Adipocyte (in vitro differentiated cells): ENCODE data around the gene CCSER2.
A peak's percentile ranks its signal among the peaks of the same experiment; 100 is the strongest.

Experiments used
- DNase-seq: peaks from one replicate; pipeline ENCODE4 v3.0.0-alpha.2; 2015; ENCODE audit warnings: low read depth
- H3K27me3 ChIP-seq: replicated peaks from 2 replicates; pipeline ENCODE4 v1.7.0; 2013; ENCODE audit warnings: mild to moderate bottlenecking, low read length, moderate library complexity; ENCODE audit not compliant: control insufficient read depth, insufficient read depth
- H3K36me3 ChIP-seq: 2 replicates; pipeline ENCODE4 v1.7.0; 2013; ENCODE audit warnings: low read length, mild to moderate bottlenecking, moderate library complexity; ENCODE audit not compliant: control insufficient read depth, insufficient read depth, severe bottlenecking
- H3K4me1 ChIP-seq: 2 replicates; pipeline ENCODE4 v1.7.0; 2013; ENCODE audit warnings: mild to moderate bottlenecking, low read length, moderate library complexity; ENCODE audit not compliant: control insufficient read depth, insufficient read depth
- H3K4me3 ChIP-seq: 2 replicates; pipeline ENCODE4 v1.7.0; 2013; ENCODE audit warnings: mild to moderate bottlenecking, low read length, moderate library complexity
- H3K9ac ChIP-seq: 2 replicates; pipeline ENCODE4 v1.7.0; 2013; ENCODE audit warnings: mild to moderate bottlenecking, low read length, moderate library complexity
- H3K9me3 ChIP-seq: 2 replicates; pipeline ENCODE4 v1.7.0; 2013; ENCODE audit warnings: mild to moderate bottlenecking, low read length, moderate library complexity; ENCODE audit not compliant: control insufficient read depth

CCSER2 gene

DNA sequence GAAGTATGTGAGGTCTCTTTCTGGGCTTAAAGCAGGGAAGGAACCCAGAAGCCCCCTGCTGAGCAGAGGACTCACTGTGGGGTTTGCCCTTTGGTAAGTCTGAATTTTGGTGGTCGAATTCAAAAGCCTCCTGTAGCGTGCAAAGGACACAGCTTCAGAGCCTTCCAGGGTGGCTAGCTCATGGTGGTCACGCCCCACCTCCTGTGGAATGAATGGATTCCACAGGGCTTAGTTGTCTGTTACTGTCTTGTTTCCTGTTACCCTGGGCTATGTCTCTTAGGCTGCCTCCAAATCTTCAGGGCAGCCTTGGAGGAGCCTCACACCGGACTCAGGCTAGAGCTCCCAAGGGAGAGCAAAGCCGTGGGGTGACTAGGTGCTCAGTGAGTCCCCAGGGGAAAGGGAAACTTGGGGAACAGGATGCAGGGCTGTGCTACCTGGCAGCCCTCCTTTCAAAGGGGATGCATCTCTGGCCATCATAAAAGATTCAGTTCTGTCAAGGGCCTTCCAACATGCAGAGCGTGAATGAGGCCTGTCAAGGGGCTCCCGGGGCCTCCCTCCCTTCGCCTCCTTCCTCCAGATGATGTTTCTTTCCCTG, 211.7 kb downstream of the CCSER2 start:
- H3K27me3 ChIP-seq, result no peaks in the 10 kb centered on the region
- peak overlapping the region; percentile 67 for H3K4me3 ChIP-seq
- no peaks in the 10 kb centered on the region for H3K36me3 ChIP-seq
- H3K9me3 ChIP-seq, result no peaks in the 10 kb centered on the region
- peak; percentile 75 for DNase-seq
- peaks cover 35% of the 10 kb centered on the region for H3K4me1 ChIP-seq
- peak overlapping the region; percentile 44 for H3K9ac ChIP-seq

- Histone ChIP-seq H3K9me3 (no peaks in the 10 kb centered on the region), H3K27me3 (no peaks in the 10 kb centered on the region), H3K4me1 (peaks cover 35% of the 10 kb centered on the region), H3K9ac (peak overlapping the region; percentile 44), H3K4me3 (peak overlapping the region; percentile 67), H3K36me3 (no peaks in the 10 kb centered on the region)
- DNase-seq, result peak; percentile 82
Observed at GRCh38 chr10:84540617-84541288, 212.4 kb downstream of the CCSER2 start.

DNA sequence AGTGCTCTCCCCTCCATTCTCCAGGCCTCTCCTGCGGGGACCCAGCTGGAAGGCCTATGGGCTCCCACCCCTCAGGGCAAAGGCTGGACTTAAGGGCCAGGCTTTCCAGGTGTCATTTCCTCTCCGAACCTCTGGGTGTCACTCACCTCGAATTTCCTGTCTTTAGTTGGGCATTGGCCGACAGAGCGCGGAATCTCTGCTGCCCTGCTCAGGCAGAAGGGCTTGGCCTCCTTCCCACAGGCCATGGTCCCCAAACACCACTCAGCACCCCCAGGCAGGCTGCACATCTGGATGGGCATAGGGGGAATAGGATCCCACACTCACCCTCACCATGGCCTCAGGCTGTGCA, 212.9 kb downstream of the CCSER2 start:
- H3K4me1 ChIP-seq, result peaks cover 35% of the 10 kb centered on the region
- no peak overlapping the region for H3K4me3 ChIP-seq
- no peak for DNase-seq

GRCh38 chr10:84542522-84543490, 214.4 kb downstream of the CCSER2 start:
- H3K27me3 ChIP-seq, result peaks cover 4% of the 10 kb centered on the region
- H3K9ac ChIP-seq, result no peak overlapping the region
- no peaks in the 10 kb centered on the region for H3K36me3 ChIP-seq
- peaks cover 32% of the 10 kb centered on the region for H3K4me1 ChIP-seq
- H3K9me3 ChIP-seq, result no peaks in the 10 kb centered on the region
- H3K4me3 ChIP-seq, result no peak overlapping the region
- no peak for DNase-seq

More for the DNA sequence above, 212.9 kb downstream of the CCSER2 start:
- Histone ChIP-seq H3K36me3 (no peaks in the 10 kb centered on the region), H3K9ac (no peak overlapping the region), H3K27me3 (no peaks in the 10 kb centered on the region), H3K9me3 (no peaks in the 10 kb centered on the region)

DNA sequence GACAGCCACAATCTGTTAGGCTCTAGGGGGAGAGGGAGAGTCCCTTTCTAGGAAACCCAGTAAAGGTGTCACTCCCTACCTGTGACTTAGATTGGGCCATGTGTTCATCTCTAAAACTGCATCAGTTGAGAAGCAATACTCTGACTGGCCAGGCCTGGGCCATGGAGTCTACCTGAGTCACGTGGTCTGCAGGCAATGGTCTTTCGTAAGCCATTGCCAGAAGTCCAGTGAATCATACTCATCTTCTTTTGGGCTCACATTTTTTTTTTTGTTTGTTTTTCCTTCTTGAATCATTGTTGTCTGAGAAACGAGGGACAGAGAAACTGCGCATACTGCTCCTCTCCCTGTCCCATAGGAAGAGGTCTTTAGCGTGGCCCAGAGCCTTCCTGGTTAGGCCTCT, 215.6 kb downstream of the CCSER2 start:
- H3K27me3 ChIP-seq, result peaks cover 11% of the 10 kb centered on the region
- H3K36me3 ChIP-seq, result no peaks in the 10 kb centered on the region
- no peak for DNase-seq
- no peaks in the 10 kb centered on the region for H3K9me3 ChIP-seq
- no peak overlapping the region for H3K9ac ChIP-seq
- no peak overlapping the region for H3K4me3 ChIP-seq
- peaks cover 30% of the 10 kb centered on the region for H3K4me1 ChIP-seq

DNA sequence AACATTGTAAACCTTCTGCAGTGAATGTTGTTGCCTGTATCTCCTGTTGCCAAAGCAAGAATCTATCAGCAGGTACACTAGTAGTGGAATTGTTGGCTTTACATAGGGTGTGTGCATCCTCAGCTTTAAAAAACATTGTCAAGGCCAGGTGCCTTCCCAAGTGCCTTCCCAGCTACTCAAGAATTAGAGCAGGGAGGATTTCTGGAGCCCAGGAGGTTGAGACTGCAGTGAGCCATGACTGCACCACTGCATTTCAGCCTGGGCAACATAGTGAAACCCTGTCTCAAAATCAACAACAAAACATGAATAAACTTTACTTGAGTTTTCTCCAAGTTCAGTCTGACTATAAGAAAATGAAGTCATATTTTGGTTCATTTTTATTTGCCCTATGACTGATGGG, 217.3 kb downstream of the CCSER2 start:
- no peaks in the 10 kb centered on the region for H3K36me3 ChIP-seq
- no peak for DNase-seq
- peaks cover 23% of the 10 kb centered on the region for H3K27me3 ChIP-seq
- no peaks in the 10 kb centered on the region for H3K9me3 ChIP-seq
- no peak overlapping the region for H3K9ac ChIP-seq
- no peak overlapping the region for H3K4me3 ChIP-seq
- H3K4me1 ChIP-seq, result peaks cover 15% of the 10 kb centered on the region

DNA sequence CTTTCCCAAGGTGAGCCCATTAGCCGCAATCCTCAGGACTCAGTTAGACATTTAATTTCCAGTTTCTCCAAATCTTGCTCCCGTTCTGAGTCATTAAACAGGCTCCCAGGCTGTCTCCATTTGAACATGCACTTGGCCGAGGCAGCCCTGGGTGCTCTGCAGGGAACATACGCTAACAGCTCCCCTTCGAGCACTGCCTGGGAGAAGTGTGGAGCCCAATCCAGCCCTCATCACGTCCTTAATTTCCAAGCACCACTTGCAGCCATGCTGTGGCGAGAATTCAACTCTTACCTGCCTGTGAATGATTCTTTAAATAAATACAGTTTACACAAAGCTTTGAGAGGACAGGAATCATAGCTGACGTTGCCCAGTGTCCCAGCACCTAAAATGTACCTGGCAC, 218.2 kb downstream of the CCSER2 start:
- DNase-seq, result no peak
- Histone ChIP-seq H3K4me3 (no peak overlapping the region), H3K36me3 (no peaks in the 10 kb centered on the region), H3K27me3 (peaks cover 31% of the 10 kb centered on the region), H3K9me3 (no peaks in the 10 kb centered on the region), H3K9ac (no peak overlapping the region), H3K4me1 (peaks cover 15% of the 10 kb centered on the region)

GRCh38 chr10:84547616-84548015, 219.2 kb downstream of the CCSER2 start:
- no peaks in the 10 kb centered on the region for H3K9me3 ChIP-seq
- no peak for DNase-seq
- peaks cover 42% of the 10 kb centered on the region for H3K27me3 ChIP-seq
- H3K9ac ChIP-seq, result no peak overlapping the region
- no peak overlapping the region for H3K4me3 ChIP-seq
- no peaks in the 10 kb centered on the region for H3K36me3 ChIP-seq
- peaks cover 7% of the 10 kb centered on the region for H3K4me1 ChIP-seq

- peaks cover 42% of the 10 kb centered on the region for H3K27me3 ChIP-seq
- no peak for DNase-seq
- no peaks in the 10 kb centered on the region for H3K36me3 ChIP-seq
Observed at GRCh38 chr10:84548869-84549268, 220.5 kb downstream of the CCSER2 start.

DNA sequence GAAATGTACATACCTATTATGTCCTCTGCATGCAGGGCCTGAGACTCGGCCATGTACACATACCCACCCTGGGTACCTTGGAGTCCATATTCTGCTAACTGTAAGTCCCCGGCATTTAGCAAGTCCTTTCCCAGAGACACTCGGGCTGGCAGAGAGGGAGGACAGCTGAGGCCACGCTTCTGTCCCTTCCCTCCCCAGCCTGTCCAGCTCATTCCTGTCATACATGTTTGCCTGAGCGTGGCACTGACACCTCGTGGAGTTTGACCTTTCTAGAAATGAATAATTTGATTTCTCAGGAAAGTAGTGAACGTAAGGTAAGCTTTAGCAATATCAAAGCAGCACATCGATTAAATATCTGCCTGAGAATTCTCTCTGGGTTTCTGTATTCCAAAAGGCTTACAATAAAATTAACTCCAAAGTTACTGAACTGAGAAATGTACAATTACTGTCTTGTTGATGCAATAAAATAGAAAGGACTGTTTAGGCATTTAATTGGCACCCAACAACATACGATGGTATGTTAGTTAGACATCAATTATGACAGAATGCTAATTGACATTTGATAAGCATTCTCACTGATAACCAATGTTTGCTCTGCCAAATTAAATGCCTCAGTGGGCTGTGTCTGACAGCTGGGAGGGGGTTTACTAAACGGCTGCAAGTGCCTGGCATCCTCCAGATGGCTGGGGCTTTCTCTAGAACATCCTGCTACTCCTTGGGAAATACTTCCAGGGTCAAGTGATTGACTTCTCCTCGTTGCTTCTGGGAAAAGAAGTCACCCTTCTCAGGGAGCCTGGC, 221.2 kb downstream of the CCSER2 start:
- no peak for DNase-seq
- H3K9ac ChIP-seq, result no peak overlapping the region
- no peaks in the 10 kb centered on the region for H3K36me3 ChIP-seq
- no peaks in the 10 kb centered on the region for H3K4me1 ChIP-seq
- peaks cover 42% of the 10 kb centered on the region for H3K27me3 ChIP-seq
- H3K4me3 ChIP-seq, result no peak overlapping the region
- H3K9me3 ChIP-seq, result no peaks in the 10 kb centered on the region

More at GRCh38 chr10:84548869-84549268, 220.5 kb downstream of the CCSER2 start:
- no peaks in the 10 kb centered on the region for H3K4me1 ChIP-seq
- H3K9me3 ChIP-seq, result no peaks in the 10 kb centered on the region
- H3K4me3 ChIP-seq, result no peak overlapping the region
- no peak overlapping the region for H3K9ac ChIP-seq
